ENCODE data around the gene SF3B6.
A peak's percentile ranks its signal among the peaks of the same experiment; 100 is the strongest.
"Not testable (repeated sequence)": the region's sequence is repeated elsewhere in the genome, so short reads cannot be mapped to it uniquely, and the experiment has no call there.

SF3B6 gene

GRCh38 chr2:24093270-24093669 is 17.1 kb upstream of the SF3B6 start:
- not testable (repeated sequence) for DNase-seq (ENCODE audit: low read depth)

GRCh38 chr2:24088821-24089359 is 12.8 kb upstream of the SF3B6 start:
- no peak for DNase-seq (ENCODE audit: low read depth)

- no peak for DNase-seq (ENCODE audit: low read depth)
These were observed 10.9 kb upstream of the SF3B6 start for GRCh38 chr2:24087032-24087431.

GRCh38 chr2:24086241-24086640 is 10.1 kb upstream of the SF3B6 start:
- DNase-seq (ENCODE audit: low read depth): no peak

GRCh38 chr2:24085200-24085489 is 9.0 kb upstream of the SF3B6 start:
- DNase-seq (ENCODE audit: low read depth): no peak

- DNase-seq (ENCODE audit: low read depth): peak; percentile 71
These were observed 8.5 kb upstream of the SF3B6 start, which contains the start of gene TP53I3 for GRCh38 chr2:24084386-24085199. Gene TP53I3 (minus strand): TSS chr2:24084834. CDS start chr2:24084326, 508 bp downstream.

GRCh38 chr2:24083567-24084385 is 7.7 kb upstream of the SF3B6 start:
- no peak for DNase-seq (ENCODE audit: low read depth)

GRCh38 chr2:24082787-24083566 is 6.9 kb upstream of the SF3B6 start:
- DNase-seq (ENCODE audit: low read depth): no peak

- no peak for DNase-seq (ENCODE audit: low read depth)
These were observed 4.6 kb upstream of the SF3B6 start for GRCh38 chr2:24080701-24081100.

GRCh38 chr2:24077879-24078278 is 1.8 kb upstream of the SF3B6 start:
- DNase-seq (ENCODE audit: low read depth): no peak

- DNase-seq (ENCODE audit: low read depth): no peak
These were observed 1.4 kb upstream of the SF3B6 start for GRCh38 chr2:24077535-24077877.

GRCh38 chr2:24076849-24077534 is 866 bp upstream of the SF3B6 start:
- no peak for DNase-seq (ENCODE audit: low read depth)

GRCh38 chr2:24075259-24075658 is 867 bp downstream of the SF3B6 start:
- no peak for DNase-seq (ENCODE audit: low read depth)

- no peak for DNase-seq (ENCODE audit: low read depth)
These were observed 2.3 kb downstream of the SF3B6 start for GRCh38 chr2:24073816-24074215.

GRCh38 chr2:24072259-24072658 is 3.9 kb downstream of the SF3B6 start:
- no peak for DNase-seq (ENCODE audit: low read depth)

GRCh38 chr2:24065341-24065740 is 10.8 kb downstream of the SF3B6 start:
- no peak for DNase-seq (ENCODE audit: low read depth)

- DNase-seq (ENCODE audit: low read depth): no peak
These were observed 17.4 kb downstream of the SF3B6 start for GRCh38 chr2:24058564-24059271.

- no peak for DNase-seq (ENCODE audit: low read depth)
These were observed 20.4 kb downstream of the SF3B6 start for GRCh38 chr2:24055750-24056149.

GRCh38 chr2:24054366-24055010 is 21.6 kb downstream of the SF3B6 start:
- DNase-seq (ENCODE audit: low read depth): no peak

GRCh38 chr2:24052951-24053350 is 23.2 kb downstream of the SF3B6 start:
- no peak for DNase-seq (ENCODE audit: low read depth)

GRCh38 chr2:24051833-24052232 is 24.3 kb downstream of the SF3B6 start:
- no peak for DNase-seq (ENCODE audit: low read depth)
